ENCODE data around the gene SLC22A2.

DNA sequence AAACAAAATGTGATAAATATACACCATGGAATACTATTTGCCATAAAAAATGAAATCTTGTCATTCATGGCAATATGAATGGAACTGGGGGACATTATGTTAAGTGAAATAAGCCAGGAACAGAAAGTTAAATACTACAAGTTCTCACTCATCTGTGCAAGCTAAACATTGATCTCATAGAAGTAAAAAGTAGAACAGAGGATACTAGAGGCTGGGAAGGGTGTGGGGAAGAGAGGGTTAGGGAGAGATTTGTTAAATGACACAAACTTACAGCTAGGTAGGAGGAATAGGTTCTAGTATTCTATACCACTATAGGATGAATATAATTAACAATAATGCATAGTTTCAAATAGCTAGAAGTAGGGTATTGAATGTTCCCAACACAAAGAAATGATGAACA, 61.0 kb downstream of the SLC22A2 start:
- TF ChIP-seq, protein P1, sequence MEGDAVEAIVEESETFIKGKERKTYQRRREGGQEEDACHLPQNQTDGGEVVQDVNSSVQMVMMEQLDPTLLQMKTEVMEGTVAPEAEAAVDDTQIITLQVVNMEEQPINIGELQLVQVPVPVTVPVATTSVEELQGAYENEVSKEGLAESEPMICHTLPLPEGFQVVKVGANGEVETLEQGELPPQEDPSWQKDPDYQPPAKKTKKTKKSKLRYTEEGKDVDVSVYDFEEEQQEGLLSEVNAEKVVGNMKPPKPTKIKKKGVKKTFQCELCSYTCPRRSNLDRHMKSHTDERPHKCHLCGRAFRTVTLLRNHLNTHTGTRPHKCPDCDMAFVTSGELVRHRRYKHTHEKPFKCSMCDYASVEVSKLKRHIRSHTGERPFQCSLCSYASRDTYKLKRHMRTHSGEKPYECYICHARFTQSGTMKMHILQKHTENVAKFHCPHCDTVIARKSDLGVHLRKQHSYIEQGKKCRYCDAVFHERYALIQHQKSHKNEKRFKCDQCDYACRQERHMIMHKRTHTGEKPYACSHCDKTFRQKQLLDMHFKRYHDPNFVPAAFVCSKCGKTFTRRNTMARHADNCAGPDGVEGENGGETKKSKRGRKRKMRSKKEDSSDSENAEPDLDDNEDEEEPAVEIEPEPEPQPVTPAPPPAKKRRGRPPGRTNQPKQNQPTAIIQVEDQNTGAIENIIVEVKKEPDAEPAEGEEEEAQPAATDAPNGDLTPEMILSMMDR (conservative IDR thresholded peaks at IDR 0.05; ENCODE audit: low read length), result no peak
- no peak for TF ChIP-seq EZH2phosphoT487 (IDR thresholded peaks at IDR 0.05; ENCODE audit: borderline replicate concordance, low read depth, low read length)

Measured in OCI-LY7 (cell line).